ENCODE results near the gene C20orf141. TPM values are rescaled to one million over a fixed set of nuclear protein-coding genes. Genes with fewer than 3 reads are reported as not detected.

C20orf141 gene
- total and polyA plus RNA-seq, 11 donors: not detected

GRCh38 chr20:2834401-2835110, 19.8 kb downstream of the C20orf141 start:
- DNase-seq (no peak), ATAC-seq (no peak)
- Histone ChIP-seq H3K27me3 (peaks cover 0 to 5% (median 0%) of the 10 kb centered on the region in 9 donors), H3K36me3 (peaks cover 0 to 6% (median 0%) of the 10 kb centered on the region in 9 donors), H3K9me3 (no peaks in the 10 kb centered on the region), H3K27ac (no peak overlapping the region), H3K4me1 (peaks cover 0 to 30% (median 1%) of the 10 kb centered on the region in 12 donors), H3K4me3 (no peak overlapping the region)
- intact Hi-C loops (cut with DNase I): loop anchor here in 2 of 10 donors (5.0 kb wide), 2 partner anchors 82 to 172 kb away; partner anchors contain the start of gene IDH3B (in 1 of the 2)
- TF ChIP-seq CTCF (IDR thresholded peaks at IDR 0.05) (no peak), POLR2A (IDR thresholded peaks at IDR 0.05) (no peak)
- 92 to 99% (median 95%) methylated on average over 14 of the region's 14 CpGs for WGBS, 4 donors

- Histone ChIP-seq H3K9me3 (no peaks in the 10 kb centered on the region), H3K4me1 (peaks cover 0 to 38% (median 7%) of the 10 kb centered on the region in 12 donors), H3K36me3 (peaks cover 0 to 6% (median 0%) of the 10 kb centered on the region in 9 donors), H3K27me3 (peaks cover 0 to under 1% (median 0%) of the 10 kb centered on the region in 9 donors), H3K4me3 (no peak overlapping the region), H3K27ac (no peak overlapping the region)
- WGBS, 4 donors: 85 to 100% (median 95%) methylated on average over 1 to 6 of the region's 6 CpGs
- TF ChIP-seq POLR2A (IDR thresholded peaks at IDR 0.05) (no peak), CTCF (IDR thresholded peaks at IDR 0.05) (no peak)
- DNase-seq (no peak), ATAC-seq (no peak)
- intact Hi-C loops (cut with DNase I): loop anchor here in 2 of 10 donors (5.0 kb wide), 2 partner anchors 83 to 173 kb away; partner anchors contain the start of gene IDH3B (in 1 of the 2)
These were observed 20.6 kb downstream of the C20orf141 start for GRCh38 chr20:2835331-2835796.

GRCh38 chr20:2836035-2836434, 21.2 kb downstream of the C20orf141 start:
- ATAC-seq (no peak), DNase-seq (no peak)
- intact Hi-C loops (cut with DNase I): loop anchor here in 2 of 10 donors (5.0 kb wide), 2 partner anchors 84 to 174 kb away; partner anchors contain the start of gene IDH3B (in 1 of the 2)
- H3K27ac ChIP-seq: no peak overlapping the region
- H3K4me1 ChIP-seq: peaks cover 0 to 40% (median 7%) of the 10 kb centered on the region in 12 donors
- H3K9me3 ChIP-seq: no peaks in the 10 kb centered on the region
- H3K36me3 ChIP-seq: peaks cover 0 to 6% (median 0%) of the 10 kb centered on the region in 9 donors
- TF ChIP-seq CTCF (IDR thresholded peaks at IDR 0.05): no peak
- no peak for TF ChIP-seq POLR2A (IDR thresholded peaks at IDR 0.05)
- 83 to 91% (median 87%) methylated on average over 5 of the region's 5 CpGs for WGBS, 4 donors
- no peak overlapping the region for H3K4me3 ChIP-seq
- H3K27me3 ChIP-seq: no peaks in the 10 kb centered on the region

GRCh38 chr20:2837221-2837960, 22.6 kb downstream of the C20orf141 start:
- ATAC-seq (no peak), DNase-seq (no peak)
- no peaks in the 10 kb centered on the region for H3K27me3 ChIP-seq
- peaks cover 0 to 6% (median 0%) of the 10 kb centered on the region in 9 donors for H3K36me3 ChIP-seq
- H3K9me3 ChIP-seq: no peaks in the 10 kb centered on the region
- H3K4me1 ChIP-seq: peaks cover 0 to 39% (median 15%) of the 10 kb centered on the region in 12 donors
- intact Hi-C loops (cut with DNase I): loop anchor here in 2 of 10 donors (5.0 kb wide), 2 partner anchors 85 to 175 kb away; partner anchors contain the start of gene IDH3B (in 1 of the 2)
- no peak for TF ChIP-seq CTCF (IDR thresholded peaks at IDR 0.05)
- no peak overlapping the region for H3K4me3 ChIP-seq
- H3K27ac ChIP-seq: no peak overlapping the region
- 79 to 93% (median 89%) methylated on average over 6 of the region's 6 CpGs for WGBS, 4 donors

Data from heart left ventricle (tissue), 16 donors.